H1 (cell line): ENCODE measurements around the gene THADA. TPM values are rescaled to one million over a fixed set of nuclear protein-coding genes. Genes with fewer than 3 reads are reported as not detected.

Source experiments
- CTCF ChIA-PET: fragments of 300-600 bp; sonication (Branson Sonifier 250); formaldehyde crosslinking; loops from one replicate; lab custom pipeline; 2021; ENCODE audit not compliant: partially characterized antibody; lab: Charles Lee
- POLR2A ChIA-PET: fragments of 300-600 bp; sonication (Branson Sonifier 250); formaldehyde crosslinking; loops from one replicate; lab custom pipeline; 2021; ENCODE audit warnings: inconsistent platforms; ENCODE audit not compliant: partially characterized antibody; lab: Charles Lee
- DNase-seq, 2 experiments: peaks; one replicate each; pipeline versions ENCODE4 v3.0.0 to v3.0.0-alpha.2; 2010 to 2022; ENCODE audit warnings: low spot score in 2 of 2, low read depth in 1 of 2, mixed read lengths in 1 of 2
- FAIRE-seq: peaks from 2 replicates; lab custom pipeline; 2011; peaks lifted over from hg19 to GRCh38; lab: Jason Lieb, UNC
- H2AFZ ChIP-seq: 2 replicates; pipeline ENCODE4 v1.8.1; 2012; ENCODE audit warnings: low read length, inconsistent platforms
- H2AK5ac ChIP-seq: 2 replicates; pipeline ENCODE4 v1.6.1; 2013; ENCODE audit warnings: low read depth, low read length
- H2BK120ac ChIP-seq: replicated peaks from 2 replicates; pipeline ENCODE3; 2013; ENCODE audit warnings: low read depth, low read length, inconsistent platforms
- H2BK12ac ChIP-seq: 2 replicates; pipeline ENCODE4 v1.6.1; 2013; ENCODE audit warnings: low read depth, low read length
- H2BK15ac ChIP-seq: 2 replicates; pipeline ENCODE4 v1.6.1; 2013; ENCODE audit warnings: low read length
- H2BK20ac ChIP-seq: 2 replicates; pipeline ENCODE4 v1.6.1; 2013; ENCODE audit warnings: low read length
- H2BK5ac ChIP-seq: 2 replicates; pipeline ENCODE4 v1.6.1; 2013; ENCODE audit warnings: low read depth, low read length
- H3K14ac ChIP-seq: 2 replicates; pipeline ENCODE4 v1.6.1; 2013; ENCODE audit warnings: inconsistent platforms; ENCODE audit not compliant: insufficient read length
- H3K18ac ChIP-seq: 2 replicates; pipeline ENCODE4 v1.6.1; 2013; ENCODE audit warnings: low read length; ENCODE audit errors: extremely low read depth
- H3K23ac ChIP-seq: 2 replicates; pipeline ENCODE4 v1.6.1; 2013; ENCODE audit warnings: inconsistent platforms; ENCODE audit not compliant: insufficient read length
- H3K23me2 ChIP-seq: 2 replicates; pipeline ENCODE4 v1.6.1; 2013; ENCODE audit warnings: low read depth, low read length
- H3K27ac ChIP-seq: 2 replicates; pipeline ENCODE4 v1.6.1; 2011; ENCODE audit warnings: low read depth, low read length, inconsistent platforms
- H3K27me3 ChIP-seq, 4 experiments: replicated peaks in 1 of 4; 1 replicate in 1 of 4; 2 replicates in 3 of 4; pipeline versions ENCODE4 v1.6.1 to v1.8.1; 2011 to 2013; ENCODE audit warnings: low read length in 3 of 4, mild to moderate bottlenecking in 3 of 4, inconsistent platforms in 2 of 4, mixed read lengths in 2 of 4, moderate library complexity in 1 of 4; ENCODE audit not compliant: control insufficient read depth in 3 of 4, insufficient read depth in 3 of 4; ENCODE audit errors: extremely low read depth in 1 of 4
- H3K36me3 ChIP-seq, 4 experiments: 2 replicates each; pipeline versions ENCODE4 v1.6.1 to v1.8.1; 2011 to 2013; ENCODE audit warnings: mild to moderate bottlenecking in 4 of 4, low read length in 3 of 4, moderate library complexity in 2 of 4, control low read depth in 1 of 4, inconsistent platforms in 1 of 4; ENCODE audit not compliant: insufficient read depth in 4 of 4, control insufficient read depth in 2 of 4
- H3K4ac ChIP-seq: replicated peaks from 2 replicates; pipeline ENCODE3; 2013; ENCODE audit warnings: low read length, low read depth, mixed read lengths, inconsistent platforms; ENCODE audit not compliant: insufficient read length
- H3K4me1 ChIP-seq, 4 experiments: replicated peaks in 1 of 4; 1 replicate in 1 of 4; 2 replicates in 3 of 4; pipeline versions ENCODE4 v1.6.1 to v1.8.1; 2011 to 2013; ENCODE audit warnings: low read length in 3 of 4, inconsistent platforms in 2 of 4, mixed read lengths in 1 of 4; ENCODE audit not compliant: insufficient read depth in 4 of 4, control insufficient read depth in 3 of 4
- H3K4me2 ChIP-seq, 2 experiments: 2 replicates each; pipeline versions ENCODE4 v1.6.1 to v1.8.1; 2011 to 2013; ENCODE audit warnings: low read depth in 2 of 2, low read length in 2 of 2, control low read depth in 1 of 2, inconsistent platforms in 1 of 2, mild to moderate bottlenecking in 1 of 2; ENCODE audit not compliant: insufficient read depth in 1 of 2
- H3K4me3 ChIP-seq, 4 experiments: fragments of 200-600, 300-600 bp in 1 of 4; sonication (generic), shearing (Covaris generic), sonication (Bioruptor Twin) in 1 of 4; 2 replicates each; pipeline versions ENCODE4 v1.5.1 to v1.8.1; 2011 to 2016; ENCODE audit warnings: low read length in 4 of 4, low read depth in 3 of 4, control low read depth in 2 of 4, inconsistent platforms in 2 of 4, mild to moderate bottlenecking in 2 of 4, mixed read lengths in 1 of 4, moderate library complexity in 1 of 4; ENCODE audit not compliant: insufficient read depth in 2 of 4; ENCODE audit errors: extremely low read depth in 1 of 4
- H3K56ac ChIP-seq: replicated peaks from 2 replicates; pipeline ENCODE3; 2013; ENCODE audit warnings: low read depth, mild to moderate bottlenecking, mixed read lengths, low read length, inconsistent platforms; ENCODE audit not compliant: insufficient read length
- H3K79me1 ChIP-seq: 2 replicates; pipeline ENCODE4 v1.6.1; 2013; ENCODE audit warnings: low read depth, low read length, control low read depth
- H3K79me2 ChIP-seq, 2 experiments: 2 replicates each; pipeline versions ENCODE4 v1.6.1 to v1.8.1; 2012 to 2013; ENCODE audit warnings: low read length in 2 of 2, mild to moderate bottlenecking in 2 of 2, inconsistent platforms in 1 of 2; ENCODE audit not compliant: insufficient read depth in 2 of 2, control insufficient read depth in 1 of 2
- H3K9ac ChIP-seq, 4 experiments: replicated peaks in 1 of 4; 1 replicate in 1 of 4; 2 replicates in 3 of 4; pipeline versions ENCODE4 v1.6.1 to v1.8.1; 2011 to 2013; ENCODE audit warnings: low read depth in 3 of 4, low read length in 3 of 4, control low read depth in 2 of 4, mild to moderate bottlenecking in 2 of 4, moderate library complexity in 2 of 4, inconsistent platforms in 1 of 4; ENCODE audit errors: extremely low read depth in 1 of 4
- H3K9me3 ChIP-seq, 2 experiments: 2 replicates each; pipeline versions ENCODE4 v1.6.1 to v1.8.1; 2012 to 2013; ENCODE audit warnings: mild to moderate bottlenecking in 2 of 2, moderate library complexity in 2 of 2, control low read depth in 1 of 2, inconsistent platforms in 1 of 2, low read depth in 1 of 2, low read length in 1 of 2, mixed read lengths in 1 of 2; ENCODE audit not compliant: insufficient read depth in 2 of 2
- H4K20me1 ChIP-seq, 2 experiments: replicated peaks in 1 of 2; 2 replicates each; pipeline versions ENCODE3 to v1.8.1; 2011 to 2013; ENCODE audit warnings: inconsistent platforms in 2 of 2, low read length in 2 of 2, mild to moderate bottlenecking in 1 of 2; ENCODE audit not compliant: insufficient read depth in 2 of 2, control insufficient read depth in 1 of 2
- H4K5ac ChIP-seq: 2 replicates; pipeline ENCODE4 v1.6.1; 2013; ENCODE audit warnings: low read length, low read depth, mixed read lengths, inconsistent platforms; ENCODE audit not compliant: insufficient read length
- H4K8ac ChIP-seq: 2 replicates; pipeline ENCODE4 v1.8.0; 2013; ENCODE audit warnings: mild to moderate bottlenecking, moderate library complexity, low read length, inconsistent platforms; ENCODE audit not compliant: insufficient read depth; ENCODE audit errors: extremely low read depth
- H4K91ac ChIP-seq: replicated peaks from 2 replicates; pipeline ENCODE3; 2013; ENCODE audit warnings: low read length, mixed read lengths, inconsistent platforms; ENCODE audit not compliant: insufficient read length
- BACH1 ChIP-seq: IDR thresholded peaks from 2 replicates; pipeline ENCODE4 v1.6.1; 2012; ENCODE audit warnings: low read length, improper control_type of control experiment
- CBX5 ChIP-seq: fragments of 300-800, 300-1000 bp; sonication (generic); IDR thresholded peaks from 2 replicates; pipeline ENCODE4 v1.7.1; 2016; ENCODE audit warnings: antibody characterized with exemption, low read length, low read depth
- CEBPB ChIP-seq: IDR thresholded peaks from 2 replicates; pipeline ENCODE4 v1.6.1; 2012; ENCODE audit warnings: low read depth, low read length
- EZH2 ChIP-seq: fragments of 200-600 bp; sonication (generic); IDR thresholded peaks from 2 replicates; pipeline ENCODE4 v1.7.1; 2012; ENCODE audit warnings: low read depth, mild to moderate bottlenecking, moderate library complexity, low read length, inconsistent platforms; ENCODE audit not compliant: severe bottlenecking
- GABPA ChIP-seq: IDR thresholded peaks from 2 replicates; pipeline ENCODE4 v1.6.1; 2011; ENCODE audit warnings: mild to moderate bottlenecking, low read length, moderate library complexity, borderline replicate concordance; ENCODE audit not compliant: insufficient read depth
- HDAC2 ChIP-seq, 2 experiments: fragments of 300-600 bp in 1 of 2; sonication (generic) in 1 of 2; IDR thresholded peaks; 2 replicates each; pipeline ENCODE4 v1.6.1; 2011 to 2012; ENCODE audit warnings: low read depth in 2 of 2, low read length in 2 of 2, mild to moderate bottlenecking in 2 of 2, moderate library complexity in 2 of 2, borderline replicate concordance in 1 of 2, inconsistent platforms in 1 of 2
- KDM1A ChIP-seq: fragments of 200-600, 300-600 bp; sonication (generic); IDR thresholded peaks from 2 replicates; pipeline ENCODE4 v1.7.1; 2016; ENCODE audit warnings: mild to moderate bottlenecking, low read length, borderline replicate concordance
- MAFK ChIP-seq: IDR thresholded peaks from 2 replicates; pipeline ENCODE4 v1.6.1; 2012; ENCODE audit warnings: low read depth, mild to moderate bottlenecking, improper control_type of control experiment, low read length
- PHF8 ChIP-seq: fragments of 200-600 bp; sonication (generic); conservative IDR thresholded peaks from 2 replicates; pipeline ENCODE4 v1.7.1; 2012; ENCODE audit warnings: low read depth, mild to moderate bottlenecking, inconsistent platforms, low read length, moderate library complexity
- POLR2AphosphoS5 ChIP-seq: IDR thresholded peaks from 2 replicates; pipeline ENCODE4 v1.6.1; 2011; ENCODE audit warnings: low read depth, low read length
- SP2 ChIP-seq: IDR thresholded peaks from 2 replicates; pipeline ENCODE4 v1.6.1; 2012; ENCODE audit warnings: mild to moderate bottlenecking, low read length, inconsistent platforms
- YY1 ChIP-seq: IDR thresholded peaks from 2 replicates; pipeline ENCODE4 v1.6.1; 2011; ENCODE audit warnings: low read depth, mild to moderate bottlenecking, low read length
- WGBS, 2 experiments: shearing (Covaris generic) in 1 of 2; methylation state at CpG; one replicate each; pipeline versions ENCODE4 v1.1.6 to v1.1.7; 2013 to 2015; ENCODE audit warnings: low lambda C conversion rate in 2 of 2, mixed read lengths in 2 of 2, inconsistent platforms in 1 of 2, low coverage in 1 of 2, missing lambda C conversion rate in 1 of 2; ENCODE audit not compliant: insufficient replicate concordance in 2 of 2, insufficient coverage in 1 of 2, insufficient read length in 1 of 2; ENCODE audit errors: extremely low coverage in 1 of 2, missing lambda C conversion rate in 1 of 2; 5-methylcytosine and 5-hydroxymethylcytosine counted together
- polyA plus RNA-seq, 7 experiments: library from polyadenylated mRNA; depleted of rRNA in 3 of 7; stranded (reverse) in 5 of 7; unstranded in 2 of 7; fragments of >200 nt in 5 of 7; fragments of 200-250 nt in 2 of 7; gene quantifications; 1 replicate in 5 of 7; 2 replicates in 1 of 7; 4 replicates in 1 of 7; pipeline versions ENCODE4 v1.2.1 to v1.2.3, GENCODE V29; 2011 to 2013; ENCODE audit warnings: missing spikeins in 2 of 7, mixed read lengths in 2 of 7
- total RNA-seq: library from RNA; stranded (reverse); fragmentation: NEBNext Ultra II Directional; extraction: Animal tissue kit (Norgen Biotek cat#: 25700); gene quantifications from 2 replicates; pipeline ENCODE4 v1.2.1, GENCODE V29; 2021

Gene THADA
- total and polyA plus RNA-seq, 2 of the 8 experiments (the other 6 are each of a cell fraction or from before 2014, with no cell fraction given), result 22.4 to 26.8 TPM

GRCh38 chr2:43491065-43491639 is 104.7 kb downstream of the THADA start:
- Histone ChIP-seq H3K27me3 (no peaks in the 10 kb centered on the region), H4K91ac (no peak overlapping the region), H3K18ac (no peak overlapping the region), H4K8ac (no peak overlapping the region), H2BK15ac (no peak overlapping the region), H3K36me3 (no peaks in the 10 kb centered on the region), H2AFZ (no peak overlapping the region), H3K4me2 (no peak overlapping the region), H4K5ac (no peak overlapping the region), H2BK120ac (no peak overlapping the region), H3K23me2 (no peaks in the 10 kb centered on the region), H3K9ac (no peak overlapping the region), H3K56ac (no peak overlapping the region), H3K4me3 (no peak overlapping the region), H3K23ac (no peak overlapping the region), H2BK20ac (no peak overlapping the region), H3K9me3 (no peaks in the 10 kb centered on the region), H3K14ac (no peak overlapping the region), H3K79me1 (no peaks in the 10 kb centered on the region), H3K27ac (no peak overlapping the region), H3K79me2 (no peaks in the 10 kb centered on the region), H2AK5ac (no peak overlapping the region), H3K4me1 (no peaks in the 10 kb centered on the region; a peak in 1 of 7 replicates), H3K4ac (no peak overlapping the region), H2BK12ac (no peak overlapping the region), H4K20me1 (no peaks in the 10 kb centered on the region), H2BK5ac (no peak overlapping the region)
- no peak for FAIRE-seq
- 82% methylated on average over 2 of the region's 2 CpGs; no CpG with 5 or more reads in 1 of the 2 experiments for WGBS, 2 experiments
- ChIA-PET CTCF (interaction anchor here (0.8 to 1.4 kb wide), 4 partner anchors 217 to 262 kb away, joined by 3 to 4 read pairs (median 3); no protein-coding TSS in a partner anchor), POLR2A (no interaction called here)
- TF ChIP-seq HDAC2 (IDR thresholded peaks at IDR 0.05; ENCODE audit: borderline replicate concordance in 1 of 2, low read depth in 2 of 2, low read length in 2 of 2) (no peak), CEBPB (no peak), YY1 (no peak), MAFK (no peak), KDM1A (no peak), CBX5 (no peak), PHF8 (no peak), GABPA (no peak), EZH2 (no peak), SP2 (no peak), BACH1 (no peak), POLR2AphosphoS5 (no peak)
- no peak for DNase-seq
